DMS 273 treated with DMSO at 0.1 percent for 48 hours (cell line): ENCODE results near the gene TIMP2.
"Not testable (repeated sequence)": the region's sequence is repeated elsewhere in the genome, so short reads cannot be mapped to it uniquely, and the experiment has no call there.

Experiments used
- DNase-seq: peaks from one replicate; lab custom pipeline; 2025; lab: John Stamatoyannopoulos, UW

The TIMP2 gene

GRCh38 chr17:78888941-78889518, 36.2 kb downstream of the TIMP2 start:
- no peak for DNase-seq

GRCh38 chr17:78886954-78887353, 38.2 kb downstream of the TIMP2 start:
- DNase-seq, result no peak

- no peak for DNase-seq
Measured at GRCh38 chr17:78885956-78886355, 39.2 kb downstream of the TIMP2 start.

DNA sequence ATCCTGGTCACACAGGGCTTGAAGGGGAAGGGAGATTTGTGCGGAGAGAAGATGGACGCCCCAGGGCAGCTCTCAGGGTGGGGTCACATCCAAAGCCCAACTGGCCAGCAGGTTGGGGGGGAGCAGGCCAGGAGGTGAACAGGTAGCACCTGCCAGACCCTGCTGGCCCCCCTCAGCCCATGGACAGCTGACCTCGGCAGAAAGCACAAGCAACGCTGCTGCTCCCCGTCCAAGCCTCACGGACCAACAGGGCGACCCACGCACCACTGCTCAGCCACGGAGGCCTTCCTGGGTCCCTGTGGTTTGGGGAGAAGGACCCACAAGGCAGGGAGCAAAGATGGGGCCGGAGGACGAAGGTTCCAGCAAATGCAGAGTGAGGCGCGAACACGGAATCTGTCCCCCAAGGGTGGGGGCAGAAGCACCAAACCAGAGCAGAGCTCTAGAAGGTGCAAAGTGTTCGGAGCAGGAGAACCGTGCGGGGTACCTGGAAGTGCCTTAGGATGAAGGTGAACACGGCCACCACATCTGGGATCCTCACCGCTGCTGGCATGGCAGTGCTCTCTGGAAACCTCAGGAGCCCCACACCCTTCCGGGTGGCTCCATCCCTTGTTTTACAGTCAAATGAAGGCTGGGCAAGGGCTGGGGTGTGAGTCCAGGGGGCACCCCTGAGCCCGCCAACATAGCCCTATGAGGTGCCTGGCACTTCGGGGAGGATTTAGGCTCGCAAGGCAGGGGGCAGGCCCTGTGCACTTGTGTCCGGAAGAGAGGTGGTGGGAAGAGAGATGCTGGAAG, 40.1 kb downstream of the TIMP2 start:
- no peak for DNase-seq

DNA sequence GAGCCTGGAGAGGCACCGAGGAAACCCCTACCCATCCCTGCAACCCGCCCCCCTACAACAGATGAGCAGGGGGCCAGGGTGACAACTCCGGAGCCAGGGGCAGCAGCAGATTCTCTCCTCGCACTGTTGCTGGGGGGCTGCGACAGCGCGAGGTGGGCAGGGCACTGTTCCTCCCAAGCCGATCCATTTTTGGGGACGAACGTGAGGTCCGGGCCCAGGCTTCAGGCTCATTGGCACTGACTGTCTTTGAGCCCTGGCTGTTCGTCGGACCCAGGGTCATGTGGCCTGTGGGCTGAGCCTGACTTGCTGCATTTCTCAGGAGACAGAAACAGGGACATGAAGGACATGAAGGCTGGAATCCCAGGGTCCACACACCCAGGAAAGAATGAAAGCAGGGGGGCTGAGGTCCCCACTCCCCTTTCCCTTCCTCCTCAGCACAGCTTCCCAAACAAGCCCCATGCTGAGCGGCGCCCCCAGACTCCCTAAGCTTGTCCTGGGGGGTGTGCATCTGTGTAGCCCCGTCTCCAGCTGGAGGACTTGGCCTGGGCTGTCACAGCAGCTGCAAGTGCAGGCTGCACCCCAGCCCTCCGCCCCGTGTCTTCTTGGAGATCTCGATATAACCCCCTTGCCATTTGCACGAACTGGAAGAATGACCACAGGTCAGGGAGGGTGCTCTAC, 40.9 kb downstream of the TIMP2 start:
- DNase-seq, result no peak

DNA sequence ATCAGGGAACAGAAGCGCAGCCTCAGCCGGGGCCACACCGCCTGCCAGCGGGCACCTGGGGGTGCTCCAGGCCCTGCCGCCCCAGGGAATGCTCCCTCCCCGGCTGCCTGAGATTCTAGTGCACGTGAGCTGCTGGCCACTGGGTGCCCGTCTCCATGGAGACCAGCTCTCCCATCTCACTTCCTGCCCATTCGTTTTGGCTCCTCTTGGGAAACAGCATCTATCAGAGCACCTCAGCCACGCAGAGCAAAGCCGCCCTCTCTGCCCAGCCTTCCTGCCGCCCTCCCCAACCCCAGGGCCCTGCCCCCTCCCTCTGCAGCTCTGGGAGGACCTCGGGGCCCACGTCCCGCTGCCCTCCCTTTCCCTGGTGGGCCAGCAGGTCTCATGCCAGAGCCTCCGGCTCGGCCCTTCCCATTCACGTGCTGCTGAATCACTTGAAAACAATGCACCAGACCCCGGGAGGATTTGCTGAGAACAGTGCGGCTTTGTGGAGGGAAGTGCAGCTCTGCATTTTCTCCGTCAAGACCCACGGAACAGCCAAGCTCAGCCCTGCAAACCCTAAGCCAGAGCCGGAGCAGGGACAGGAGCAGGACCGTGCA, 41.6 kb downstream of the TIMP2 start:
- no peak for DNase-seq

DNA sequence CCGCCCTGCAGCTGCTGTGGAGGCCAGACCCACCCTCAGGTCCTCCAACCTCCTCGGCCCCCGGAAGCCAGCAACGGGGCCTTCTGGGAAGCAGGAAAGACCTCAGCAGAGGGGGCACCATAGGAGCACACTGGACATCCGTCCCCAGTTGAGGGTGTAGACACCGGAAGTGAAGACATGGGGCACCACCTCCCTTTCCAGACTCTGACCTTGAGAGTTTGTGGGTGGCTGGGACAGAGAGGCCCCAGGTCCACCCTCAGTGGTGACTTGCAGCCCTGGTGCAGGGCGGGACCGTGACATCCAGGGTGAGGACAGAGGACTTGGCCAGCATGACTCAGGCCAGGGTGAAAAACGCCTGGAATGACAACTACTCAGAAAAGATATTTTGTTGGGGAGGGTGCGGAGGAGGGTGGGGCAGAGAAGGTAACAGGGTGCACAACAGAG, 42.1 kb downstream of the TIMP2 start:
- no peak for DNase-seq

DNA sequence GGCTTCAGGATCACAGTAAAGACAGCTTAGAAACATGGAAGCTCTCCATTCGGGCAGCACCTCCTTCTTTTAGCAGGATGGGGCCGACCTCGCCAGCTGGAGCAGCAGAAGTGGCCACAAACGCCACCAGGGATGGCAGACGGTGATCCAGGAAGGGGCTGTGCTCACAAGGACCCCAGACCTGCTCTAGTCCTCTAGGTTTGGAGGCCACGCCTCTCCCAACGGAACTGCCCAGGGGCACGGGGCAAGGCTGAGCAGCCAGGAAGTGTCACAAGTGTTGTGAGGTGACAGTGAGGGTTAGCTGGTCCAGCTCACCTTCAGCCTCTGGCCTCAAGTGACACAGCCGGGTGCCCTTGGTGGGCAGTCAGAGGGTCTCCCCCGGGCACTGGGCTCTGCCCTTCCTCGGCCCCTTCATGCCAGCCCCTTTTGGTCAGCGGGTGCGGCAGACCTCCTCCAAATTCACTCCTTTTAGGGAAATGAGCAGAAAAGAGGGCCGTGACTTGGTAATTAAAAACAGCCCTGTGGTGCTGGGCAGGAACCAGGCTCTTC, 42.6 kb downstream of the TIMP2 start:
- no peak for DNase-seq

DNA sequence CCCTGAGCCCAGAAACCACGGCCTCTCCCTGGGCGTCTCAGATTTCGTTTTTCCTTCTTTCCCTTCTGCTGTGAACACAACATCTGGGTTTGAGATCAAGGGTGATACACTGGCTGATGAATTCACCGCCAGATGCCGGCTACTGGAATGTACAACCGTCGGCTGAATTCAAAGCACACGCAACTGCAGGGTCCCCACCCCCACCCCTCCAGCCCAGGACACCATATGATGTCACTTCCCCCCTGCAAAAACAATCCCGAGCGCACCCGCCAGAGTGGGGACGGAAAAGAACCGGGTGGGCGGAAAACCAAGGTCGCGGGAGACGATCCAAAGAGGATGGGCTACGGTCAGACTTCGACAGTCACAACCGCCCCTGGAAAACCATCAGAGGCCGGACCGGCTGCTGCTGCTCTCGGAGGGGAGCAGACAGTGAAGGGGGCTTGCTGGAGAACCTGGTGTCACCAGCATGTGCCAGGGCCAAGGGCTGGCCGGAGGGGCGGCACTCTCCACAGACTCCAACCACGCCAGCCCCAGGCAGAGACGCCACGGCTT, 45.5 kb downstream of the TIMP2 start:
- DNase-seq, result peak; percentile 65

DNA sequence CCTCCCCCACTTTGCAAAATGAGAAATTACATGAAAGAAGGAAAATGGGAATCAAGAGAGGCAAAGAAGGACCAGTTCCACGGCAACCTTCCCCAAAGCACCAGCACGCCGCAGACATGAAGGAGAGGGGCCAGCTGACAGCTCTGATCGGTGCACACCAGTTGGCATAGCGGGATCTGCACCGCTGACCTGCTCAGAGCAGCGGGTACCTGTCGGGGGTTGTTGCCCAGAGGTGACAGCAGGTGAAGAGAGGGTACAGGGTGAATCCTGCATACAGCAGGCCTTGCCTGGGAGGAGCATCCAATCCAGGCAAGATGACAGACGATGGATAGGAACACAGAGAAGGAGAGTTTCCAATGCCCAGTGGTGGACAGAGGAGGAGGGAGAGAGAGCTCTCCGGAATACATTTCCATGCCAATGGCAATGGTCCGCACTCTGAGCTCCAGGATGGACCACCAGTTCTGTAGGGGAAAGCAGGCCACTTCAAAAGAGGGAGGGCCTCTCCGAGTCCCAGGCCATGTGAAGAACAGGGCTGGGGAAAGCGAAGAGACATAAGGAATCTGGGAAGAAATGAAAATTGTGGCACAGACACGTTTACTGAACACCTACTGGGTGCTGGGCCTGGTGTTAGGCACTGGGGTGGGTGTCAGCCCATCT, 46.2 kb downstream of the TIMP2 start:
- no peak for DNase-seq

GRCh38 chr17:78878261-78878660, 46.9 kb downstream of the TIMP2 start:
- no peak for DNase-seq

- DNase-seq, result not testable (repeated sequence)
Measured at GRCh38 chr17:78876954-78877517, 48.2 kb downstream of the TIMP2 start.

- DNase-seq, result no peak
Measured at GRCh38 chr17:78876094-78876597, 49.0 kb downstream of the TIMP2 start.

GRCh38 chr17:78875363-78876093, 49.7 kb downstream of the TIMP2 start:
- no peak for DNase-seq

DNA sequence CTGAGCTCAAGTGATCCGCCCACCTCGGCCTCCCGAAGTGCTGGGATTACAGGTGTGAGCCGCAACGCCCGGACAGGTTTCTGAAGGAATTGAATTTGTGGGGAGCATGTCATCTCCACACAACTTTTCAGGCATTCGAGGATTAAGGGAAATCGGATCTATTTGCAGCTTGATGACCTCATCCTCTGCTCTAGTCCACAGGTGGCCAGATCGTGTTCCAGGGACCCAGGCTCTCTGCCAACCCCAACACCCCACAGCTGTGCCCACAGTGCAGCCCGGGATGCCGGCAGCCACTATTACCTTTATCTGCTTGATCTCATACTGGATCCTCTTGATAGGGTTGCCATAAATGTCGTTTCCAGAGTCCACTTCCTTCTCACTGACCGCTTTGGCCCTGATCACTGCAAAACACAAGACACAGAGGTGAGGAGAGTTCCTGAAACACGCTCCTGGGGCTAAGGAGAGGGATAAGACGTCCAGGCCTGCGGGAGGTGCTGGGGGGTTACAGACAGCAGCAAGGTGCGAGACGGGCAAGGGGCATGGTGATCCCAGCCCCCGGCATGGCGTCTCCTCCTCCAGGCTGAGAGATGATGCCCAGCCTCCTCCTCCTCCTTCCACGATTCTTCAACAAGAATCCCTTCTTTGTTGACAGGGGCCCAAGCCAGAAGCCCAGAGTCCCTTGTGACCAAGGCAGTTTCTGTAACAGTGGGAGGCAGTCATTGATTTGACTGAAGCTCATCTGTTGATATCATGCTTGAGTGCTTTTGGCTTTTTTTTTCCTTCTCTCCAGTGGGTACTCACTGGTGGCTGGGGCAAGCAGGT, 51.5 kb downstream of the TIMP2 start:
- peak; percentile 66 for DNase-seq

GRCh38 chr17:78872486-78872885, 52.7 kb downstream of the TIMP2 start:
- DNase-seq, result no peak

GRCh38 chr17:78870621-78871020, 54.6 kb downstream of the TIMP2 start:
- DNase-seq, result no peak

DNA sequence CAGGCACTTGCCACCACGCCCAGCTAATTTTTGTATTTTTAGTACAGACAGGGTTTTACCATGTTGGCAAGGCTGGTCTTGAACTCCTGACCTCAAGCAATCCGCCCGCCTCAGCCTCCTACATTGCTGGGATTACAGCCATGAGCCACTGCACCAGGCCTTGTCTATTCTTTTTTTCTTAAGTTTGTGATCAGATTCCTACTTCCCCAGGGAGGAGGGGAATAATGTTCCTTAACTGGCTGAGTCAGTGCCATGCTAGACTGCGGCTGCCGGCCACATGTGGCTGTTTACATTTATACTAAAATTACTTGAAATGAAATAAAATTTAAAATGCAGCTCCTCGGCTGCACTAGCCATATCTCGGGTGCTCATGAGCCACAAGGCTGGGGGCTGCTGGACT, 56.8 kb downstream of the TIMP2 start:
- DNase-seq, result no peak

- DNase-seq, result not testable (repeated sequence)
Measured at GRCh38 chr17:78867046-78867445, 58.1 kb downstream of the TIMP2 start.
